ENCODE results near the gene HK2.

- TF ChIP-seq CTCF (IDR thresholded peaks at IDR 0.05) (peak in 1 of 2 donors; percentile 66), EP300 (IDR thresholded peaks at IDR 0.05) (no peak), POLR2A (IDR thresholded peaks at IDR 0.05) (no peak)
Measured at GRCh38 chr2:74919827-74920226, 85.9 kb downstream of the HK2 start.
